Keratinocyte (primary cell): ENCODE measurements around the gene USP53. TPM values are rescaled to one million over a fixed set of nuclear protein-coding genes. Genes with fewer than 3 reads are reported as not detected.

Experiments used
- DNase-seq: peaks from one replicate; pipeline ENCODE4 v3.0.0-alpha.2; 2011; ENCODE audit warnings: low read depth, missing footprints, low spot score
- FAIRE-seq: peaks from 2 replicates; lab custom pipeline; 2011; peaks lifted over from hg19 to GRCh38; lab: Jason Lieb, UNC
- H2AFZ ChIP-seq: 2 replicates; pipeline ENCODE4 v1.6.0; 2012; ENCODE audit warnings: low read length, control low read depth, inconsistent platforms; ENCODE audit not compliant: control insufficient read depth
- H3K27ac ChIP-seq: 2 replicates; pipeline ENCODE4 v1.5.1; 2011; ENCODE audit warnings: low read length; ENCODE audit not compliant: control insufficient read depth, insufficient read depth
- H3K27me3 ChIP-seq: 3 replicates; pipeline ENCODE4 v1.6.0; 2011; ENCODE audit warnings: low read length; ENCODE audit not compliant: control insufficient read depth, insufficient read depth; ENCODE audit errors: extremely low read depth
- H3K36me3 ChIP-seq, 2 experiments: 2 replicates in 1 of 2; 3 replicates in 1 of 2; pipeline ENCODE4 v1.5.1; 2011; ENCODE audit warnings: low read length in 2 of 2, mild to moderate bottlenecking in 1 of 2; ENCODE audit not compliant: control insufficient read depth in 2 of 2, insufficient read depth in 2 of 2; ENCODE audit errors: extremely low read depth in 1 of 2
- H3K4me1 ChIP-seq: 3 replicates; pipeline ENCODE4 v1.5.1; 2011; ENCODE audit warnings: low read length; ENCODE audit not compliant: control insufficient read depth, insufficient read depth; ENCODE audit errors: extremely low read depth
- H3K4me2 ChIP-seq: 3 replicates; pipeline ENCODE4 v1.6.0; 2011; ENCODE audit warnings: low read depth, low read length; ENCODE audit not compliant: control insufficient read depth, insufficient read depth; ENCODE audit errors: extremely low read depth
- H3K4me3 ChIP-seq, 3 experiments: fragments of 200-600 bp in 1 of 3; sonication (generic) in 1 of 3; 2 replicates in 2 of 3; 3 replicates in 1 of 3; pipeline ENCODE4 v1.5.1; 2011 to 2016; ENCODE audit warnings: low read length in 3 of 3, mild to moderate bottlenecking in 3 of 3, control low read depth in 2 of 3, inconsistent platforms in 1 of 3, low read depth in 1 of 3, mixed read lengths in 1 of 3, mixed run types in 1 of 3, moderate library complexity in 1 of 3; ENCODE audit not compliant: control insufficient read depth in 2 of 3, insufficient read depth in 2 of 3; ENCODE audit errors: extremely low read depth in 1 of 3
- H3K79me2 ChIP-seq: 2 replicates; pipeline ENCODE4 v1.6.0; 2012; ENCODE audit warnings: low read length; ENCODE audit not compliant: control insufficient read depth, insufficient read depth
- H3K9ac ChIP-seq: 3 replicates; pipeline ENCODE4 v1.6.0; 2011; ENCODE audit warnings: low read length; ENCODE audit not compliant: control insufficient read depth, insufficient read depth; ENCODE audit errors: extremely low read depth
- H3K9me1 ChIP-seq: 3 replicates; pipeline ENCODE4 v1.6.0; 2011; ENCODE audit warnings: low read length; ENCODE audit not compliant: control insufficient read depth, insufficient read depth; ENCODE audit errors: extremely low read depth
- H3K9me3 ChIP-seq: 2 replicates; pipeline ENCODE4 v1.5.1; 2012; ENCODE audit warnings: low read depth, low read length; ENCODE audit not compliant: control insufficient read depth
- H4K20me1 ChIP-seq: 3 replicates; pipeline ENCODE4 v1.6.0; 2011; ENCODE audit warnings: low read length; ENCODE audit not compliant: control insufficient read depth, insufficient read depth; ENCODE audit errors: extremely low read depth
- CTCF ChIP-seq, 3 experiments: IDR thresholded peaks in 1 of 3; conservative IDR thresholded peaks in 1 of 3; optimal IDR thresholded peaks in 1 of 3; 2 replicates in 2 of 3; 3 replicates in 1 of 3; pipeline versions ENCODE3 to v1.5.1; 2011; ENCODE audit warnings: low read length in 3 of 3, mild to moderate bottlenecking in 3 of 3, moderate library complexity in 2 of 3, control low read depth in 1 of 3, inconsistent platforms in 1 of 3; ENCODE audit not compliant: insufficient read depth in 2 of 3; ENCODE audit errors: extremely low read depth in 1 of 3
- EZH2 ChIP-seq: IDR thresholded peaks from one replicate; pipeline ENCODE4 v1.6.1; 2012; ENCODE audit warnings: inconsistent platforms, mild to moderate bottlenecking, low read length, moderate library complexity
- dilution Hi-C: fragments of 300-500 bp; cut with MboI; formaldehyde crosslinking; loops from one replicate; pipeline ENCODE4 v1.7.0; 2020; ENCODE audit warnings: low sequenced_read_pairs; ENCODE audit not compliant: extremely low pct_ligation_motif_present
- polyA plus RNA-seq, 5 experiments: library from polyadenylated mRNA; depleted of rRNA in 3 of 5; stranded (reverse) in 3 of 5; stranded (forward) in 1 of 5; unstranded in 1 of 5; fragments of >200 nt; gene quantifications; 1 replicate in 1 of 5; 2 replicates in 3 of 5; 3 replicates in 1 of 5; pipeline versions ENCODE4 v1.2.1 to v1.2.3, GENCODE V29; 2011 to 2012; ENCODE audit warnings: missing spikeins in 2 of 5, low read depth in 1 of 5, low replicate concordance in 1 of 5

The USP53 gene
- polyA plus RNA-seq, 1 donor (not counting 4 experiments of a cell fraction or from before 2014, with no cell fraction given): 29.0 TPM

GRCh38 chr4:119260528-119260927, 48.0 kb downstream of the USP53 start:
- Histone ChIP-seq H3K27ac (no peak overlapping the region), H2AFZ (no peak overlapping the region), H3K9me3 (no peaks in the 10 kb centered on the region), H3K9me1 (no peaks in the 10 kb centered on the region), H3K9ac (no peak overlapping the region), H4K20me1 (no peaks in the 10 kb centered on the region), H3K4me1 (no peaks in the 10 kb centered on the region), H3K27me3 (no peaks in the 10 kb centered on the region), H3K36me3 (peaks cover 7 to 20% of the 10 kb centered on the region in 2 experiments), H3K79me2 (no peaks in the 10 kb centered on the region), H3K4me3 (no peak overlapping the region), H3K4me2 (no peak overlapping the region)
- dilution Hi-C loops: no loop called here
- FAIRE-seq: no peak
- DNase-seq: no peak
- TF ChIP-seq EZH2 (no peak), CTCF (optimal IDR thresholded peaks at IDR 0.05 in 1 of 3, IDR thresholded peaks at IDR 0.05 in 1 of 3, conservative IDR thresholded peaks at IDR 0.05 in 1 of 3; ENCODE audit: extremely low read depth in 1 of 3, insufficient read depth in 2 of 3, low read length in 3 of 3) (no peak)

GRCh38 chr4:119261986-119262385, 49.5 kb downstream of the USP53 start:
- Histone ChIP-seq H3K27me3 (no peaks in the 10 kb centered on the region), H3K9ac (no peak overlapping the region), H3K9me3 (no peaks in the 10 kb centered on the region), H3K4me2 (no peak overlapping the region), H4K20me1 (no peaks in the 10 kb centered on the region), H3K27ac (no peak overlapping the region), H3K4me1 (no peaks in the 10 kb centered on the region), H3K79me2 (no peaks in the 10 kb centered on the region), H2AFZ (no peak overlapping the region), H3K4me3 (no peak overlapping the region), H3K36me3 (peaks cover 4 to 22% of the 10 kb centered on the region in 2 experiments), H3K9me1 (no peaks in the 10 kb centered on the region)
- dilution Hi-C loops: no loop called here
- FAIRE-seq (no peak), DNase-seq (no peak)
- TF ChIP-seq CTCF (optimal IDR thresholded peaks at IDR 0.05 in 1 of 3, IDR thresholded peaks at IDR 0.05 in 1 of 3, conservative IDR thresholded peaks at IDR 0.05 in 1 of 3; ENCODE audit: extremely low read depth in 1 of 3, insufficient read depth in 2 of 3, low read length in 3 of 3) (no peak), EZH2 (no peak)
